GM18907 (cell line): ENCODE data around the gene PDIA2.

ENCODE experiments used
- ATAC-seq: cut with Tn5 transposase; IDR thresholded peaks from one replicate; pipeline ENCODE4 v1.9.1; 2021; ENCODE audit warnings: mild to moderate bottlenecking, moderate library complexity; ENCODE audit not compliant: unreplicated experiment

The PDIA2 gene

DNA sequence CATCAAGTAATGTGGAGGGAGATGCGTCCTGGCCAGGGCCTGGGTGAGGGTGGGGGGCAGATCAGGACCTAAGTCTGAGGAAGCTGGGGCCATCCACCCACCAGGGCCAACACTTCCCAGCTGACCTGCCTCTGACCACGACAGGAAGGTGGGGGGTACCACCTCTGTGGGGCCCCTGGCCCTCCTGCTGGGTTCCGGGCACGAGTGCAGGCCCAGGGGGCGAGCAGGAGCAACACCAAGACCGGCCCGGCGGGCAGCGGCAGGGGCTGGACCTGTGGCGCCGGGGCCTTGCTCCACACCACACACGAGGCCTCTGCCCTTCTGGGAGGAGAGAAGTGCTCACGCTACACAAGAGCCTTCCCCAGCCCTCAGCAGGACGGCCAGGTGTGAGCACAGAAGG lies 13.3 kb downstream of the PDIA2 start:
- ATAC-seq, result no peak

DNA sequence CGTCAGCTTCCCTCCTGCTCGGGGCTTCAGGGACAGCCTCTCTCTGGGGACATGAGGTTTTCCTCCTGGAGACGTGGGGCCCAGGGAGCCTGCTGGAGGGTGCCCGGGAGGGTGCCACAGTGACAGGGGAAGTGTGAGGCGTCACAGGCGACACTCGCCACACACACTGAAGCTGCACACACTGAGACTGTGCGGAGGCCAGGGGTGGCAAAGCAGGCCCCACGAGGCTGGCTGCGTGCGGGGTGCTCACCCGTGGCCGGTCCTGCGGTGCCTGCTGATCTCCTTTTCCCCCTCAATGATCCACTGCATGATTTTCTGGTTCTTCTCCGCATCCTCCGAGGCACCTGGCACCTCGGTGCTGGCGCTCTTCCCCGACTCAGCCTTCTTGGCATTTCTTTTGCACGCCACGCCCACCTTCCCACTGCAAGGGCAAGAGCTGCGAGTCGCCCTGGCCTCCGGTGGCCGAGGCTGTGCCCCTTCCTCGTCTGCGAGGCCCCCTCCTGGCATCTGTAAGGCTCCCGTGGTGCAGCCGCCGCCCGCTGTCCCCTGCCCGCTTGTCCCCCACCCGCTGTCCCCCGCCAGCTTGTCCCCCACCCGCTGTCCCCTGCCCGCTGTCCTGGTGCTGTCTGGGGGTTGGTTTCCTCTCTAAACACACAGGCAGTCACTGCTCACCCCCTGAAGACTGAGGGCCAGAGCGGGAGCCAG lies 14.0 kb downstream of the PDIA2 start:
- ATAC-seq, result no peak

DNA sequence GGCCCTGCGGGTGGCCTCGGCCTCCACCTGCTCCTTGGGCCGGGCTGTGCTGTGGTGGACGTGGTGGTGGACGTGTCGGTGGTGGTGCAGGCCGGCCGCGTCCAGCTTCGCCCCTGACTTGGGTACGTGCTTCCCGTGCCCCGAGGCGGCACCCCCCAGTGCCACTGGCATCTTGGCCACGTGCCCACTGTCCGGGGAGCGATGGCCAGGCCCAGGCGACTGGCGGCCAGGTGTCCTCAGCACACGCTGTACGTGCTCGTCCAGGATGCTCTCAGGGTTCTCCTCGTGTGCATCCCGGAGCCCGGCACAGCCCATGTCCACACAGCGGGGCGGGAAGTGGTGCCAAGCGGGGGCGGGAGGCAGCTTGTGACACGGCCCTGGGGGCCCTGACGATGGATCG lies 14.9 kb downstream of the PDIA2 start:
- ATAC-seq, result no peak

DNA sequence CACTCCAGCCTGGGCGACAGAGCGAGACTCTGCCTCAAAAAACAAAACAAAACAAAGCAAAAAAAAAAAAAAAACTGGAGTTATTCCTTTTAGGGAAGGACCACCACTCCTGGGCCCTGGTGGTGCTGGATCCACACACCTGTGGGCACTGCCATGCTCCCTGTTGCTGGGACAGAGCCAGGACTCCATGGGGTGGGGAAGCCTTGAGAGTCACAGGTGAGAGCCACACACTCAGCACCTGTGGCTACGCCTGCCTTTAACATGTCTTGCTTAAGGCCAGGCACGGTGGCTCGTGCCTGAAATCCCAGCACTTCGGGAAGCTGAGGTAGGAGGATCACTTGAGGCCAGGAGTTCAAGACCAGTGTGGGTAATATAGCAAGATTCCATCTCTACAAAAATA lies 18.3 kb downstream of the PDIA2 start:
- ATAC-seq, result no peak

DNA sequence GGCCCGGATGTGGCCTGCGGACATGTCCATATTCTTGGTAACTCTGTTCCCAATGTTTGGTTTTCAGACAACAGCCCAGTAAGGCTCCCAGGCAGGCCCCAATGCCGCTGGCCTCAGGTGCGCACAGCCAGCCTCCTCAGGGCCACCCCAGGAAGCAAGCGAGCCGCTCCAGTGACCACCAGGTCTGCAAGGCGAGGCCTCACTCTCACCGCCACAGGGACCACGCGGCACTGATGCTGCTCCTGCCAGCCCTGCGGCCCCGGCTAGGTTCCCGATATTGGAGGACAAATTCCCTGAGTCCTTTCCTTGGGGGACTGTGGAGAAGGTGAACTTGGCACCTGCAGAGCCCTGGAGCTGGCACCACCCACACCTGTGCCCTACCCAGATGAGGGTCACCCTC lies 19.0 kb downstream of the PDIA2 start:
- ATAC-seq, result no peak

DNA sequence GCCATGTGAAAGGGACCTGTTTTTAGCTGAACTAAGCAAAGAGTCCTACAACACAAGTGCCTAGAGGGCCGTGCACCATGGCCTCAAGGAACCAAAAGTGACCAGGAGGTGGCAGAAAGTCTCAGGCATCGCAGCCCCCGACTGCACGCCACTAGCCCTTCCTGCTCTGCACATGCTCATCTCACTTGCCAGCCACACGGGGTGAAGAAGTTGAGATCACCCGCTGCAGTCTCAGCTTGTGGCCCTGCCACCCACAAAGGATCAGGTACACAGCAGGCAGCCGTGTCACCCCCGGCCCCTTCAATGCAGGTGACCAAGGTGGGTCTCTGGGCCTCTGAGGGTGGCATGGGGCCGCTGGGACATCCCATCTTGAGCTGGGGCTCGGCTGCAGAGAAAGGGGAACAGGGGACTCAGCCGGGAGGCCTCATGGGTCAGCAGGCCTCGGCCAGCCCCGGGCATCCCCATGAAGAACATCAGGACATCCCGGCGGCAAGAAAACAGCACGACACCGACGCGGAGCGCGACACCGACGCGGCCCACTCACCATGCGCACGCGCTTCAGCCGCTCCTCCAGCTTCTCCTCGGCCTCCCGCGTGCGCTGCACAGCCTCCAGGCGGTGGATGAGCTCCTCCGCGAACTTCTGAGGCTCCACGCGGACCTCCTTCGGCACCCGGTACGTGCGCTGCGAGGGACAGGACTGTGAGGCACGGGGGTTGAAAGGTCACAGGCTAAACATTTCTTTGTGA lies 21.0 kb downstream of the PDIA2 start:
- no peak for ATAC-seq

DNA sequence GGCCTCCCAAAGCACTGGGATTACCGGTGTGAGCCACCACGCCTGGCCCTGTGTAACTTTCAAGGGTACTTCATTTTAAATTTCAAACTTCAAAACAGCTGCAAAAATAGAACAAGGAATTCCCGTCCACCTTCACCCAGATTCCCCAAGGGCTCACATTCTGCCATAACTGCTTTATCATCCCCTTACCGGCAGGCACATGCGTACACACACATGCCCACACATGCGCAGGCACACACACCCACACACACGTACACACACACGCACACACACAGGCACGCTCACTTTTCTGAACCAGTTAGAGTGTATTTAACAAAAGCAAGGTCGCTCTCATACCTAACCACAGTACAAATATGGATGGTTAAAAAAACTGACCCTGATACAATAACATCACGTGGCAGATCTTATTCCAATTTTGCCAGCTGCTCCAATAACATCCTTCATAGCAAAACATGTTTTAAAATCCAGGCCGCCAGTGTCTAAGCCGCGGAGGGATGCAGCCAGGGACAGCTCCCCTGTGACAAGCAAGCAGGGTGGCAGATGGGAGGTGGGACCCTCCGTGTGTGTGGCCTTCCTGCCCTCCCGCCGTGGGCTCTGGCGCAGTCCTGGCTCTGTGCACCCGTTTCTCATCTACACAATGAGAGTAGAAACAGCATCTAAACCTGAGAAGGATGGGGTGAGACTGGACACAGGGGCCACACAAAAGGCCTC lies 23.1 kb downstream of the PDIA2 start:
- ATAC-seq, result no peak

DNA sequence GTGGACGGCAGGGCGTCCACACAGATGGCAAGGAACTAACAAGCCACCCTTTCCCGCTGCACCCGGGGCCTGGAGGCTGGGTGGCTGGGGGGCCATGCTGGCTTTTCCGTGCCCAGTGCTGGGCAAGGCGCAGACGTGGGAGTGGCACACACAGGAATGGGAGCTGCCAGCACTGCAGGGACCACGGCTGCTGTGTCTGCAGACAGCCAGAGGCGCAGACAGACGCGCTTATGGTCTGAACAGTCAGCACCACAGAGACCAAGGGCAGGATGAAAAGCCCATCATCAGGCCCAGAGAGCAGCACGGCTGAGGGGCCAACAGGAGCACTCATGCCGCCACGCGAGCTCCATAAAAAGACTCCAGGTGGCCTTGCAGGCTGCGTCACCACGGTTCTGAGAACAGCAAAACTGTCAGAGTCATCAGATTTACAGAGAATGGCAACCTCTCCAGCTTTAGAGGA lies 24.0 kb downstream of the PDIA2 start:
- no peak for ATAC-seq

DNA sequence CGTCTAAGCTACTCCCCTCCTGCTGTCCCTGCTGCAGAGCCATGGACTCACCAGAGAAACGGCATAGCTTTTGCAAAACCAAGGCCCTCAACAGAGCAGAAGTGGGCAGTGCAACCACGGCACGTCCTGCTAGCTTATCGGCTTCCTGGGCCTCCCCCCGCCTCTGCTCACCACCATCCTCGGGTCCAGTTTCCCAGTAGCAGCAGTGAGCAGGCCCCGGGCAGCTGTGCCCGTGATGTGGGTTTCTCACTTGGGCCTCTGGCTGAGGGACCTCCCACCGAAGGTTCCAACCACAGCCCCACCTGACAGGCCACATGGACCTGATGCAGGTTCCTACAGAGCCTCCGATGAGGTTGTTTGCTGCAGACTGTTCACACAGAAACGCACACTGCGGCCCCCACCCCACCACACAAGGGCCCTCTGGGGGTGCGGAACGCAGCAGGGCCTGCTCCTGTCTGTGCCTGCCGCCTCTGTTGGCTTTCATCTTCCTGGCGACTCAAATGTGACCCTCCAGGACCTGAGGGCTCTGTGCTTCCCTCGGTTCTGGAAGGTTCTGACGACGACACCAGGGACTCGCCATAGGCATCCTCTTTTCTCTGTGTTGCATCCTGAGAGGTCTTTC lies 24.8 kb downstream of the PDIA2 start:
- ATAC-seq, result no peak

DNA sequence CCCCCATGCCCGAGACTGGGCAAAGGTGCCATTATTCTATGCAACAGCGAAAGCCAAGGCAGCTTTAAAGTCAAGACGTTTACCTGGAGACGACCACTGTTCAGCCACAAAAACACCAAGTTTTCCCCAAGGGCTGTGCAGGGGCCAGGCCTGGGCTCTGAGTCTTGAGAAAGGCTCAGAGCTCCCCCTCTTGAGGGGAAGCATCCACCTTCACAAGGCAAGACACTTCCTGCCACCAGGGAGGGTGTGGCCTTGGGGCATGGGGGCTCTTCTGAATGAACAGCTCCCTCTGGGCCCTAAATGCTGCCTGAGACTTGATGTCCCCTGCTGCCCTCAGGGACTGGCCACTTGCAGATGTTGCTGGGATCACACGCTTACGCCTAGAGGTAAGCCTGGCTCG lies 26.5 kb downstream of the PDIA2 start:
- no peak for ATAC-seq

DNA sequence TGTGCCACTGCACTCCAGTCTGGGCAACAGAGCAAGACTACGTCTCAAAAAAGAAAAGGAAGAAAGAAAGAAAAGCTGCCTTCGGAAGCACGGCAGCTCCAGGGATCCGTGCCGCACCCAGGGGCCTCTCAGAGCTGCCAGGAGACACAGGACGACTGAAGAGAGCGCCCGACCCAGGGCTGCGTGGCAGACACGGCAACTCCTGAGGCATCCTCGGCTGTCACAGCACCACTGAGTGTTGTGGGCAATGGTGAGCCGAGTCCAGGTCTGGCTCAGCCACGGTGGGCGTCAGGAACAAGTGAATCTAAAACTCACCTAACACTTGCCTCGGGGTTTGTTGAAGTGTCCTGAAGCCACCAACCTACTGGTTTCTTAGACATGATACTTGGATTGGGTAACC lies 28.8 kb downstream of the PDIA2 start:
- no peak for ATAC-seq

DNA sequence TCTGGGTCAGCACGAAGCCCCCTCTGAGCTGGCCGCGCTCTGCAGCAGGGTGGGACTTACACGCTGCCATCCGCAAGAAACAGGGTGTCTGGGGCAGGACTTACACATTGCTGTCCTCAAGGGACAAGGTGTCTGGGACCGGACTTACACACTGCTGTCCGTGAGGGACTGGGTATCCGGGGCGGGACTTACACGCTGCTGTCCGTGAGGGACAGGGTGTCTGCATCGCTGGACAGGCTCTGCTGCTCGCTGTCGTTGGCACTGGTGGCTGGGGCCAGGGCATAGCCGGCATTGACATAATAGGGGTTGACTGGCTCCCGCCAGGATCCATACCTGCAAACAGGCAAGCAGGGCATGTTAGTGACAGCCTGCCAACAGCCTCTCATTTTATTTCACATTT lies 31.4 kb downstream of the PDIA2 start:
- no peak for ATAC-seq

DNA sequence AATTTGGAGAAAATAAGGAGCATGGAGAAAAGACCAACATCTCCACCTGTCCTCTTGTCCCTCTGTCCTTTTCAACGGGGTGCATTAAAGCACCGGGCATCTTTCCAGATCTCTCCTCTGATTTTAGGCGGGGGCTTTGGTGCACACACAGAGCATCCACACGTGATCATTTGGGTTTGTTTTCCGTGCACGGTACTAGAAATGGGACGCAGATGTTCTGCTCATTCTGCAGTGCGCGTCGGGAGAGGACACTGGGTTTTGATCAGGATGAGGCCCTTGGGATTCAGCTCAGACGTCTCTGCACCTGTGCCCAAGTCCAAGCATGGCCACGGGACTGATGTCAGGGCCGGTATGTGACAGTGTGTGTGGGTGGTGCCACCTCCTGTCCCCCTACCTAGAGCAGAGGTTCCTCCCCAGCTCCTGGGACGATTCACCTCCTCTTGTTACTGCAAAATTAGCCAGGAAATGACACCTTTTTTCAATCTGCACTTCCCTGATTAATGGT lies 31.9 kb downstream of the PDIA2 start:
- no peak for ATAC-seq

DNA sequence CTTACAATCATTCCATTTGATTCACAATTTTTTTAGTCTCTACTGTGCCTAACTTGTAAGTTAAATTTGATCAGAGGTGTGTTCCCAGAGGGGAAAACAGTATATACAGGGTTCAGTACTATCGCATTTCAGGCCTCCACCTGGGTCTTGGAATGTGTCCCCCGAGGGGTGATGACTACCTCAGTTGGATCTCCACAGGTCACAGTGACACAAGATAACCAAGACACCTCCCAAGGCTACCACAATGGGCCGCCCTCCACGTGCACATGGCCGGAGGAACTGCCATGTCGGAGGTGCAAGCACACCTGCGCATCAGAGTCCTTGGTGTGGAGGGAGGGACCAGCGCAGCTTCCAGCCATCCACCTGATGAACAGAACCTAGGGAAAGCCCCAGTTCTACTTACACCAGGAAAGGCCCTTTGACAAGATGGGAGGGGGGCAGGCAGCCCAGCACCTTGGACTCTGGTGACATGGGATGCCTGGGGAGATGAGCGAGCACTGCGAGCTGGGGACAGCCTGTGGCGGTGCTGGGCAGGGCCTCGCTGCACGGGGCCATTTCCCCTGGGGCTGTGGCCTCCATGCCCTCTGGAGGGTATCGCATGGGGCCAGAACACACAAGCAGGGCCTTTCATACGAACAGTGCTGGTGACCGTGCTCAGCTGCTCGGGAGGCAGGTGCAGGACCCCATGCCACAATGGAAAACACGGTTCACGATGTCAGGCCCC lies 33.9 kb downstream of the PDIA2 start:
- no peak for ATAC-seq

DNA sequence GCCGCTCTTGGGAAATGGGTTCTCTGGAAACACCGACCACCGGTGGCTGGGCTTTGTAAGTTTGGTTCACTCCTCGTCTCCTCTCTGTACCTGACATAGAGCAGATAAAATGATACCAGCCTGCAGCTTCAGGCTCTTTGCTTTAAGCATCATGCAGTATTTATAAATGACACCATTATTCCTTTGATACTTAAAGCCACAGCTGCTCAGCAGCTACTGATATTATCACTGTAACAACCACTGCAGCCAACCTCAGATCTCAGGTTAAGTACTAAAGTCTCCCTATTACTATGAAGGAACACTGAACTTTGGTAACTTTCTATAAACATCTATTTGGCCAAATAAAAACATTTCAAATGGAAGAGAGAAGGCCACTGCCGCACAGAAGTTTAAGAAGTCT lies 34.6 kb downstream of the PDIA2 start:
- no peak for ATAC-seq

DNA sequence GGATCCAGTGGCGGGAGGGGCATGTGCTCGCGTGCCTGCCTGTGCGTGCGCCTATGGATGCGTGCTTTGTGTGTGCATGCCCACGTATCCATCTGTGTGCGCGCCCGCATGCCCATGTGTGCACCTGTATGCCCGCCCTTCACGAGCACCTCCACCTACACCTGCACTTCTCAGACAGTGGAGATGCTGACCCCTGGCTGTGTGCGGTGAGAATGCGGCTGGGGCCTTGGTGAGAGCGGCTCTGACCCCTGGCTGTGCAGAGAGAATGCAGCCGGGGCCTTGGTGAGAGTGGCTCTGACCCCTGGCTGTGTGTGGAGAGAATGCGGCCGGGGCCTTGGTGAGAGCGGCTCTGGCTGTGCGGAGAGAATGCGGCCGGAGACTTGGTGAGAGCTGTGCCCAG lies 35.7 kb downstream of the PDIA2 start:
- no peak for ATAC-seq

DNA sequence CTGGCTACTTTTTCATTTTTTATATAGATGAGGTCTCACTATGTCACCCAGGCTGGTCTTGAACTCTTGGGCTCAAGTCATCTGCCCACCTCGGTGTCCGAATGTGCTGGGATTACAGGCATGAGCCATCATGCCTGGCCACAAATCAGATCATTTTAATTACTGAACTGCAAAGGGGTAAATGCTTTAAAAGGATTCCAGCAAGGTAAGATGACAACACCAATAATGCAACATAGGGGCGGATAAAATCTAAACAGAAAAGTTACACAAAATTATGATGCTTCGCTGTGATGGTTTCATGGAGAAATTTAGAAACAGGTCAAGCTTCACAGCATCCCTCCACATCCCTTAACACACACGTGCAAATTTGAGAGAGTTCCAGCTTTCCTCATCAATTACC lies 37.2 kb downstream of the PDIA2 start:
- ATAC-seq, result no peak

DNA sequence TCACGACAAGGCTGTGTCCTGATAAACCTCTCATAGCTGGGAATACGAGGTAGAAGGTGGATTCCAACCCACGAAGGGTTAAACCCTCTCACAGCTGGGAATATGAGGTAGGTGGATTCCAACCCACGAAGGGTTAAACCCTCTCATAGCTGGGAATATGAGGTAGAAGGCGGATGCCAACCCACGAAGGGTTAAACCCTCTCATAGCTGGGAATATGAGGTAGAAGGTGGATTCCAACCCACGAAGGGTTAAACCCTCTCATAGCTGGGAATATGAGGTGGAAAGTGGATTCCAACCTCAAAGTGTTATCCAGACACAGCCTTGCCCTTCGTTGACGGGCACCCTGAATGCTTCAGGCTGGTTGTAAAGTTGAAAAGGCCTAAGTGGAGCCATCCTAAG lies 38.6 kb downstream of the PDIA2 start:
- ATAC-seq, result no peak

DNA sequence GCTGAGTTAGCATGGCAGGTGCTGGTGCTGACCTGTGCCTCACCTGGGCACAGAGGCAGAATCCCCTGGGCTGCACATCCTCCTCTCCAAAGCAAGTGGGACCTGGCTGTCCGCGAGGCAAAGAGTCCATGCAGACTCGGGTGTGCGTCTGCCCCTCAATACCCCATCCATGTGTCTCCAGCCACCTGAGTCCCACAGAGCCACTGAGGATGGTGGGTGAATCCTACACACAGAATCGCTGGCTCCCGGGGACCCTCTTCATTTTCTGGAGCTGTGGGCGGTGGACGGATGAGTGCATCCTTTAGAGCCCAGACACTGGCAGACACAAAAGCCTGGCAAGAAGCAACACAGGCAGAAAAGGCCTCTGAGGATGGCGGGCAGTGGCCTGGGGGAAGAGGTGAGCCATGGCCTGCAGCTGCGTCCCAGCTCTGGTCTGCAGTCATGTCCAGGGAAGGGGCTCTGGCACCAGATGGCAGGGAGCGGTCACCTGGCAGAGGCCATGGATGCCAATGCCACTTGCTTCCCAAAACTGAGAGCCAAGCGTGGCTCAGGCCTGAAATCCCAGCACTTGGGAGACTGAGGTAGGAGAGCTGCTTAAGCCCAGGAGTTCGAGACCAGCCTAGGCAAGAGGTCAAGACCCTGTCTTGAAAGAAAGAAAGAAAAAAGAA lies 39.6 kb downstream of the PDIA2 start:
- ATAC-seq, result no peak

DNA sequence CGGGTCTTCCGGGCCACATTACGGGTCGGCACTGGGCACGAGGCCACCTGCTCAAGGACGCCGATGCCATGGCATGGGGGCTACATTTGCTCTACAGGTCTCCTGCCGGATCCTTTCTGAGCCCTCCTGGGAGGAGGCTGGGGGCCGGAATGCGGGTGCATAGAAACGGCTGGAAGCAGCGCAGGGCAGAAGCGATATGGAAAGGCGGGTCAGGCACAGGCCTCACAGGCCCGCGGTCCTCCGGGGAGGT lies 41.2 kb downstream of the PDIA2 start:
- ATAC-seq, result no peak
